AG10803 (cell line): ENCODE data around the gene MS4A4A.
"Not testable (repeated sequence)": the region's sequence is repeated elsewhere in the genome, so short reads cannot be mapped to it uniquely, and the experiment has no call there.

Experiments used
- DNase-seq: peaks from one replicate; pipeline ENCODE4 v3.0.0; 2010; ENCODE audit warnings: low read depth
- H3K4me3 ChIP-seq: 2 replicates; pipeline ENCODE4 v1.5.1; 2011; ENCODE audit warnings: mild to moderate bottlenecking, low read length, control low read depth
- CTCF ChIP-seq: conservative IDR thresholded peaks from 2 replicates; pipeline ENCODE4 v1.5.1; 2011; ENCODE audit warnings: mild to moderate bottlenecking, low read length, control low read depth, inconsistent platforms

MS4A4A gene

GRCh38 chr11:60274416-60274815, 6.0 kb upstream of the MS4A4A start:
- no peak for TF ChIP-seq CTCF
- no peak overlapping the region for H3K4me3 ChIP-seq
- no peak for DNase-seq

- TF ChIP-seq CTCF = no peak
- H3K4me3 ChIP-seq = no peak overlapping the region
- DNase-seq = no peak
These were observed 1.0 kb downstream of the MS4A4A start for GRCh38 chr11:60281485-60281884.

- no peak for TF ChIP-seq CTCF
- no peak overlapping the region for H3K4me3 ChIP-seq
- DNase-seq = no peak
These were observed 1.8 kb downstream of the MS4A4A start for GRCh38 chr11:60282286-60282685.

GRCh38 chr11:60285411-60286126, 5.1 kb downstream of the MS4A4A start:
- H3K4me3 ChIP-seq, DNase-seq: not testable (repeated sequence)

GRCh38 chr11:60288531-60288930, 8.1 kb downstream of the MS4A4A start:
- no peak for DNase-seq
- H3K4me3 ChIP-seq = no peak overlapping the region
- TF ChIP-seq CTCF = no peak

GRCh38 chr11:60292145-60292544, 11.7 kb downstream of the MS4A4A start:
- no peak for TF ChIP-seq CTCF
- H3K4me3 ChIP-seq = no peak overlapping the region
- DNase-seq = no peak

- no peak for TF ChIP-seq CTCF
These were observed 20.7 kb downstream of the MS4A4A start for GRCh38 chr11:60301178-60301577.

GRCh38 chr11:60301884-60302283, 21.4 kb downstream of the MS4A4A start:
- DNase-seq, H3K4me3 ChIP-seq: not testable (repeated sequence)

More at GRCh38 chr11:60301178-60301577, 20.7 kb downstream of the MS4A4A start:
- no peak for DNase-seq
- H3K4me3 ChIP-seq = no peak overlapping the region
